ENCODE results near the gene PTPN7. TPM values are rescaled to one million over a fixed set of nuclear protein-coding genes. Genes with fewer than 3 reads are reported as not detected.
A peak's percentile ranks its signal among the peaks of the same experiment; 100 is the strongest.

Gene PTPN7
- total RNA-seq, 1 donor from 2014 or later = 0.31 TPM

GRCh38 chr1:202162418-202163280 lies 2.2 kb upstream of the PTPN7 start:
- H3K27me3 Mint-ChIP-seq (ENCODE audit: low read depth) = no peaks in the 10 kb centered on the region
- H3K9me3 Mint-ChIP-seq = no peaks in the 10 kb centered on the region
- DNase-seq (ENCODE audit: low spot score in 2 of 2, unreplicated experiment in 2 of 2) = no peak
- H3K4me3 Mint-ChIP-seq = no peak overlapping the region
- no peak for TF ChIP-seq CTCF (IDR thresholded peaks at IDR 0.05; ENCODE audit: unreplicated experiment)
- peaks cover 46% of the 10 kb centered on the region for H3K4me1 Mint-ChIP-seq
- H3K36me3 Mint-ChIP-seq = no peaks in the 10 kb centered on the region
- H3K27ac Mint-ChIP-seq = peak overlapping the region; percentile 72

GRCh38 chr1:202162047-202162417 lies 1.6 kb upstream of the PTPN7 start:
- no peak for TF ChIP-seq CTCF (IDR thresholded peaks at IDR 0.05; ENCODE audit: unreplicated experiment)
- H3K4me1 Mint-ChIP-seq = peaks cover 40% of the 10 kb centered on the region
- DNase-seq (ENCODE audit: low spot score in 2 of 2, unreplicated experiment in 2 of 2) = no peak
- H3K36me3 Mint-ChIP-seq = no peaks in the 10 kb centered on the region
- H3K4me3 Mint-ChIP-seq = no peak overlapping the region
- no peaks in the 10 kb centered on the region for H3K27me3 Mint-ChIP-seq (ENCODE audit: low read depth)
- no peak overlapping the region for H3K27ac Mint-ChIP-seq
- H3K9me3 Mint-ChIP-seq = no peaks in the 10 kb centered on the region

GRCh38 chr1:202161151-202162046 lies 997 bp upstream of the PTPN7 start:
- TF ChIP-seq CTCF (IDR thresholded peaks at IDR 0.05; ENCODE audit: unreplicated experiment) = no peak
- H3K27me3 Mint-ChIP-seq (ENCODE audit: low read depth) = no peaks in the 10 kb centered on the region
- peak overlapping the region; percentile 7 for H3K27ac Mint-ChIP-seq
- DNase-seq (ENCODE audit: low spot score in 2 of 2, unreplicated experiment in 2 of 2) = no peak
- H3K36me3 Mint-ChIP-seq = no peaks in the 10 kb centered on the region
- no peaks in the 10 kb centered on the region for H3K9me3 Mint-ChIP-seq
- no peak overlapping the region for H3K4me3 Mint-ChIP-seq
- H3K4me1 Mint-ChIP-seq = peaks cover 34% of the 10 kb centered on the region

- Mint-ChIP-seq H3K9me3 (no peaks in the 10 kb centered on the region), H3K27me3 (ENCODE audit: low read depth) (no peaks in the 10 kb centered on the region), H3K4me1 (peaks cover 37% of the 10 kb centered on the region), H3K27ac (peak overlapping the region; percentile 13), H3K4me3 (no peak overlapping the region), H3K36me3 (no peaks in the 10 kb centered on the region)
- DNase-seq (ENCODE audit: low spot score in 2 of 2, unreplicated experiment in 2 of 2) = no peak
- TF ChIP-seq CTCF (IDR thresholded peaks at IDR 0.05; ENCODE audit: unreplicated experiment) = no peak
Measured at GRCh38 chr1:202159534-202160371, 649 bp downstream of the PTPN7 start.

GRCh38 chr1:202158810-202159533 lies 1.4 kb downstream of the PTPN7 start:
- no peak for TF ChIP-seq CTCF (IDR thresholded peaks at IDR 0.05; ENCODE audit: unreplicated experiment)
- Mint-ChIP-seq H3K9me3 (no peaks in the 10 kb centered on the region), H3K36me3 (no peaks in the 10 kb centered on the region), H3K27ac (peak overlapping the region; percentile 13), H3K4me1 (peaks cover 39% of the 10 kb centered on the region), H3K4me3 (no peak overlapping the region), H3K27me3 (ENCODE audit: low read depth) (no peaks in the 10 kb centered on the region)
- DNase-seq (ENCODE audit: low spot score in 2 of 2, unreplicated experiment in 2 of 2) = no peak

Data from mesothelial cell of epicardium (in vitro differentiated cells).